ENCODE data around the gene KLHL40. TPM values are rescaled to one million over a fixed set of nuclear protein-coding genes. Genes with fewer than 3 reads are reported as not detected.

The KLHL40 gene
- not detected in 2 replicates for total RNA-seq (2014; rRNA removed; shearing (Covaris generic))

DNA sequence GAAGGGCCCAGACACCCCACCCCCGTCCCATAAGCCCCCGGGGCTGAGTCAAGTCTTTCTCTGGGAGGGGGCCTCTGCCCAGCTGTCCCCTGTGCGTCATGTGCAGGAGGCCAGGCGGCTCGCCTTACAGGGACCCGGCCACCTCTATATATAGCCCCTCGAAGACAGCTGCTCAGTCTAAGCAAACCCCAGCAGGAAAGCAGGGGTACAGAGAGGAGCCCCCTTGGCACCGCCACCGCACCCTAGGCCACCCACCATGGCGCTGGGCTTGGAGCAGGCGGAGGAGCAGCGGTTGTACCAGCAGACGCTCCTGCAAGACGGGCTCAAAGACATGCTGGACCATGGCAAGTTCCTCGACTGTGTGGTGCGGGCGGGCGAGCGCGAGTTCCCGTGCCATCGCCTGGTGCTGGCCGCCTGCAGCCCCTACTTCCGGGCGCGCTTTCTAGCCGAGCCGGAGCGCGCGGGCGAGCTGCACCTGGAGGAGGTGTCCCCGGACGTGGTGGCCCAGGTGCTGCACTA, at the start of gene KLHL40:
Gene KLHL40, plus strand, starts transcription at position 175 of the 519 bp plus-strand sequence. Its CDS starts 82 bp downstream, at position 257.
- DNase-seq (ENCODE audit: low spot score) = no peak

DNA sequence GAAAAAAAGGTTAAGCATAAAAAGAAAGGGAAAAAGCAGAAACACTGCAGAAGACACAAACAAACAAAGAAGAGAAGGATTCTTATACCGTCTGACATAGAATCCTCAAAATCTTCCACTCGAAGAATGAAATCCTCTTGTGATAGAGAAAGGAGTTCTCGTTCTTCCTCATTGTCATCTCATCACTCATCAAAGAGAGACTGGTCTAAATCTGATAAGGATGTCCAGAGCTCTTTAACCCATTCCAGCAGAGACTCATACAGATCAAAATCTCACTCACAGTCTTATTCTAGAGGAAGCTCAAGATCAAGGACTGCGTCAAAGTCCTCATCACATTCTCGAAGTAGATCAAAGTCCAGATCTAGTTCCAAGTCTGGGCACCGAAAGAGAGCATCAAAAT, 48.3 kb upstream of the KLHL40 start:
- DNase-seq (ENCODE audit: low spot score) = no peak

- DNase-seq (ENCODE audit: low spot score) = no peak
Measured at GRCh38 chr3:42638339-42638842, 46.9 kb upstream of the KLHL40 start.

GRCh38 chr3:42639192-42639591, 46.1 kb upstream of the KLHL40 start:
- no peak for DNase-seq (ENCODE audit: low spot score)

GRCh38 chr3:42640129-42640528, 45.2 kb upstream of the KLHL40 start:
- no peak for DNase-seq (ENCODE audit: low spot score)

DNA sequence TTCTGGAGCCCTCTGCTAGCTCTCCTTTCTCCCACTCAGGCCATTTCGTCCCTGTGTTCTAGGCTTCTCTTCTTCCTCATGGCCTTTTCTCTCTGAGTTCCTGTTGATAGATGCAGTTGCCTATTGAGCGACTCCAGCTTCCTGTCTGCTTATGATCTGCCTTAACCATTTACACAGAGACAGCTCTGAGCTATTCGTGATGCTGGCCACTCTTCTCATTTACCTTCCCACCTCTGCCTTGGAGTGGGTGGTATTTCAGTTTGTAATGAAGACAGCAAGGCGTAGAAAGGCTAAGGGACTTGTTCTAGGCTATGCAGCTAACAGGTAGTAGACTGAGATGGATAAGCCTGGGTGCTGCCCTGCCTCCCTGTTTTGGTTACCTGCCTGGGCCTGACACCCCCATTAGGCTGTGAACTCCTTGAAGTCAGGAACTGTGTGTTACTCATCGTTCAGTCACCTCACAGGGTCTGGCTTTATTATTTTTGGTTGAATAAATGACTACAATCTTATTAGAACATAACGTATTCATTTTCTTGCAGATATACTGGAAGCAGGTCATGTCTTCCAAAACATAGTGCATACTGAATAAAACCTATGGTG, 44.5 kb upstream of the KLHL40 start:
- DNase-seq (ENCODE audit: low spot score) = no peak

DNA sequence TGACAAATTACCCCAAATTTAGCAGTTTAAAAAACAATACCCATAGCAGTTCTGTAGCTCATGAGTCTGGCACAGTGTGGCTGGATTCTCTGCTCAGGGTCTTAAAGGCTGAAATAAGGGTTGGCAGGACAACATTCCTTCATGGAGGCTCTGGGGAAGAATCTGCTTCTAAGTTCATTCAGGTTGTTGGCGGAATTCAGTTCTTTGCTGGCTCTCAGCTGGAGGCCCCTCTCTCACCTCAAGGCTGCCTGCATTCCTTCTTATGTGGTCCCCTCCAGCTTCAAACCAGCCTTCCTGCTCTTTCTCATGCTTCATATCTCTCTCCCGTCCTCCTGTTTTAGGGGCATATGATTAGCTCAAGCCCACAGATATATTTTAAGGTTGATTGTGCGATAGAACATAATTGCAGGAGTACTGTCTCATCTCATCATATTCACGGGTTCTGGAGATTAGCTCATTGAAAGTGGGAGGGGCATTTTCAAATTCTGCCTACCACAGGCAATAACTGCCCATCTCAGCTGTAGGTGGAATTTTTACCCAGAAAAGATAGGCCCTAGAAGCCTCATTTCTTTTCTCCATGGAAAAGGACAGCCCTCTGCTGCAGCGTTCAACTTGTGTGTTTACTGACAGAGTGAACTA, 37.4 kb upstream of the KLHL40 start:
- DNase-seq (ENCODE audit: low spot score) = no peak

DNA sequence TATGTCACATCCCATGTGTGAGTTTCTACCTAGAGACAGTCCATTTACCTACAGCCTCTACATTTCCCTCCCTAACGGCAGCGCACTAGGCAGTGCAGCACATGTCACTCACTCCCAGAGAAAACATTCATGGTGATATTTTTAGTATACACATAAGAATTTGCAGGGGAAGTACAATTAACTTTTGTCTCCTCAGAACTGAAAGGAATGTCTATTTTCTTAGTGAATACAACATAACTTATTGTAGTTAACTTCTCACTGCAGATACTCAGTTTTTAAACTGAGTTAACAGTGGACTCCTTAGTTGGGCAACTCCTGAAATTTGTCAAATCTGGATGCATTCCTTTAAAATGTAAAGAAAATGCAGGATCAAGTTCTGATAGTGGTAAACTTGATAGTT, 36.3 kb upstream of the KLHL40 start:
- DNase-seq (ENCODE audit: low spot score) = no peak

DNA sequence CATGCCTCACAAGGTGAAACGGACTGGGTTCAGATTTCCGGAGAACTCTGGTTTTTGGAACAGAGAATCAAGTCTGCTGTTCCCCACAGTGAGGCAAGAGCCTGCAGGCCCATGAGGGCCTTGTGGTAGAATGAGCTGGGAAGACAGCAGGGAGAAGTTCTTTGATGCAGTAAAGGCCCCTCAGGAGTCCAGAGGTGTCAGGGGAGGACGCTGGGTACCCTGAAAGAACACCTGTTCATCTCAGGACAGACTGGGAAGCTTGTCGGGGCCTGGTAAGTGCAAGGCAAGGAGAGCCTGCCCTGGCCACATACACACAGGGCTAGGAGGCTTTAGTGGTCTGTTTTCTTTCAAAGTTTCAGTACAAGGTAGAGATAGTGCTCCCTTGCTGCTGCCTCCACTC, 35.6 kb upstream of the KLHL40 start:
- DNase-seq (ENCODE audit: low spot score) = no peak

DNA sequence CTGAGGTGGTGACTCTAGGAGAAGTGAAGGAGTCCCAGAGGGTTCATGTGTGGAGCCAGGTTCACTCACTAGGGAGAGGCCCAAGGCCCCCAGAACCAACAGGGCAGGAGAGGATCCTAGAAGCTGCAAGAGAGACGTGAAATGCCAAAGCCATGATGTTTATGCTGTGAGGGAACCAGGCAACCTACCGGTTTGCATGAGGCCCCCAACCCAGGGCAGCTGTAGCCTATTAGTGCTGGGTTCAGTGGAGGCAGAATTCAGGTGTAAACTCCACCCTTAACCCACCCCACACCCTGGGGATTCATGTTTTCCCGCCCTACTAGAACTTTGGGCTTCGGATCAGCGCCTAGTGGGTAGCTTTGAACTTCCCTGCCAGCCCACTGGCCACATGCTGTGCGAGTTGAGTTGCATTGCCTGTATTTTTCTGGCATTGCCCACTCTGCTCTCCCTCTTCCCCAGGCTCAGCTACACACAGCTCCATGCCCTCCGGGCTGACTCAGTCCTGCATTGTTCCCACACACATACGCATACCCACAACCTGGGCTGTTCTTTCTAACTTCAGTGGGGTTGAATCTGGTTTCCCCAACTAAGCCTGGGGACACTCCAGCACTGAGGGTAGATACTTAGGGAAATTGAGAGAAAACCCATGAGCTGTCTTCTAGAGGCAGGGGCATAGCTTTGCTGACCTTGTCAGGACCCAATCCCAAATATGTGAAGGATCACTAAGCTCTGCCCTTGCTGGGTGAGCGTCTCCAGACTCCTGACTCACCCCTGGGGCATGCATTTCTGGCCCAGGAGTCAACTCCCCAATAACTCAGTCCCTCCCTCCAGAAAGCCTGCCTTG, 33.9 kb upstream of the KLHL40 start:
- DNase-seq (ENCODE audit: low spot score) = no peak

DNA sequence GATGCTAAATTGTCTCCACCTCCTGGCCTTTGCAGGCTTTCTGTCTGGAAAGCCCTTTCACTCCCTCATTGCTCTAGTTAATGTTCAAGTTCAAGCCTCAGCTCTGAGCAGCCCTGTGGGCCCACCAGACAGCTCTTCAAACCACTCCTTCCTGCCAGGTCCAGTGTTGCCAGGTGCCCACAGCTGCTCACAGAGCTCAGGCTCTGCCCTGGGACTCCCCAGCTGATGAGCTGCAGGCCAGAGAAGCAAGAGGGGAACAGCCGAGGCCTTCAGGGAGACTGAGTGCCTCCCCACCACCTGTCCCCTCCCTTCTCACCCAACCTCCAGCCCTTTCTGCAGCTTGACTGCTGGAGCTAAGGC, 33.1 kb upstream of the KLHL40 start:
- DNase-seq (ENCODE audit: low spot score) = no peak

GRCh38 chr3:42652611-42653302, 32.6 kb upstream of the KLHL40 start:
- DNase-seq (ENCODE audit: low spot score) = peak; percentile 40

GRCh38 chr3:42653303-42653559, 32.1 kb upstream of the KLHL40 start:
- DNase-seq (ENCODE audit: low spot score) = no peak

- no peak for DNase-seq (ENCODE audit: low spot score)
Measured at GRCh38 chr3:42653560-42654330, 31.6 kb upstream of the KLHL40 start, which contains the start of gene ZBTB47. Gene ZBTB47 (plus strand): TSS chr3:42653697. CDS start chr3:42658356, 4,659 bp downstream.

DNA sequence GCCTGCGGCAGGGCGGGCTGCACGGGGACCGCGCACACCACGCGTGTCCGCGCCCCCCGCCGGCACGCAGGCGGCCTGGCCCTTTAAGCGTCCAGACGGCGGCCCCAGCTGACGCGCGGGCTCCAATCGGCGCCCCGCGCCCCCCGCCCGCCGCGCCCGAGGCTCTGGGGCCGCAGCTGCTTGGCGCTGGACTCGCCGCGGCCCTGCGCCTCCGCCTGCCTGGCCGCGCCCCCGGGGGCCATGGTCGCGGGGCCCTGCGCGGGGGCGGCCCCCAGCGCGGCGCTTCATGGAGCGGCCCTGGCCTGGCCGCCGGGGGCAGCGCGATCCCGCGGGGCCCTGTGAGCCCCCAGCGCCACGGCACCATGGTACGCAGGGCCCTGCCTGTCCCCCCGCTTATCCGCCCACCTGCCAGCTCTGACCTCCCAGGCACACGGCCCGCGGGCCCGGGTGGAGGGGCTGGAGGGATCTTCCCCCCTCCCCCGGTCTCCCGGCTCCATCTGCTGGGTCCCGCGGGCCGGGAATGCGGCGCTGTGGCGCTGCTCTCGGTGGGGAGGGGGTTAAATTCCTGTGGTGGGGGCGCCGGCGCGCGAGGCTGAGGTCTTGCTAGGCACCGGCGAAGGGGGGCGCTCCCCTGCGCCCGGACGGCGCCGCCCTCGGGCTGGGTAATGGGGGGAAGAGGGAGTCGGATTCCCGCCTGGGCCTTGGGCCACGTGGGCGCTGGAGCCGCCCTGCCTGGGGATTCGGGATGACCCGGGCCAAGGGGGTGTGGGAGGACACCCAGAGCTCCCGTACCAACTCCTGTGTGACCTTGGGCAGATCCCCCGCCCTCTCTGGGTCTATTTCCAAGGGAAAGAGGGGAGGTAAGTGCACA, 30.8 kb upstream of the KLHL40 start:
- DNase-seq (ENCODE audit: low spot score) = no peak

DNA sequence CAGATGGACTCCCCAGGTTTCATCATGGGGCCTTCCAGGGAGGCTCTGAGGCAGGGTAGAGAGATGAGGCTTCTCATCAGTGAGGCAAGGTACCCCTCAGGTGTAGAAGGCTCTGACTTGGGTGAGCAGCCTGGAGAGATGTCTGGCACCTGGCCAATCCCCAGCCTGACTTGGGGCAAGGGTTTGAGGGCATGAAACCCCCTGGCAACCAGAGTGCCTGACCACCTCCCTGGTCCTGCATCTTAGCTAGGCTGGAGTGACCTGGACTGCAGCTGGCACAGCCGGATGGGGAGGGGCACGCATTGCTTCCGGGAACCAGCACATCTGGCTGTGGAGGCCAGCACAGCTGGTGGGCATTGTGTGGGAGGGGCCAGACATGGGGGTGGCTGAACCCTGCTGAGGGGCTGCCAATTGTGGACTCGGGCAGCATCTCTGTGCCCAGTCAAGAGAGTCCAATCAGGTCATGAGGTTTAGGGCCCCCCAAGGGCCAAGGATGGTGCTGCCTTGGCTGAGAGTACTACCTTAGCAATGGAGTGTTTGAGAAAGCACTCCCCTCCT, 29.9 kb upstream of the KLHL40 start:
- no peak for DNase-seq (ENCODE audit: low spot score)

DNA sequence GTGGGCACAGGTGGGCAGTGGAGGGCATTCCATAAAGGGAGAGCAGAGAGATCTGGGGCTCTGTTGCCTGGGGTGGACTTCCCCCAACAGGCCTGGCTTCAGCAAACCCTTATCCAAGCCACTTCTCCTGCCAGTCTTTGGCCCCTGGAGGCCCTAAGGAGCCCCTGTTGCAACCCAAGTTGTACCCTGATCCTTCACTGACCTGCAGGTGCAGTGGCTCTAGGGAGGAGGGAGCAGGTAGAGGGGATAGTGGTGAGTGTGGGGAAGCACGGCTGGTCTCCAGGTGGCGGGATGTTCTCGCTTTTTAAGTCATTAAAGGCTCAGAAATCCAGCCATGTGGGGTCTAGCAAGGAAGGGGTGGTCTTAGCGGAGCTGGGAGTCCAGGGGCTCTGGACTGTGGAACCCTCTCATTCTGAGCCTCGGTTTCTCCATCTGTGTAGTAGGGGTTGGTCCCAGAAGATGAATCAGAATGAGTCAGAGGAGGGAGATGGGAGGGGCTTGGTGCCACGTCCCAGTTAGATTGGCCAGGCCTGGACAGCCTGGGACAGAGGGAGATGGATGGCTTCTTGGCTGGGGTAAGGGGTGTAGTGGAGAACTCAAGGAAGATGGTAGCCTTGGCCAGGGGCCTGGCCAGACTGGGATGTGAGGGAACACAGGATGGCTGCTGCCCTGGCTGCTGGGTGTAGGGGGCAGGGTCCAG, 29.2 kb upstream of the KLHL40 start:
- DNase-seq (ENCODE audit: low spot score) = no peak

DNA sequence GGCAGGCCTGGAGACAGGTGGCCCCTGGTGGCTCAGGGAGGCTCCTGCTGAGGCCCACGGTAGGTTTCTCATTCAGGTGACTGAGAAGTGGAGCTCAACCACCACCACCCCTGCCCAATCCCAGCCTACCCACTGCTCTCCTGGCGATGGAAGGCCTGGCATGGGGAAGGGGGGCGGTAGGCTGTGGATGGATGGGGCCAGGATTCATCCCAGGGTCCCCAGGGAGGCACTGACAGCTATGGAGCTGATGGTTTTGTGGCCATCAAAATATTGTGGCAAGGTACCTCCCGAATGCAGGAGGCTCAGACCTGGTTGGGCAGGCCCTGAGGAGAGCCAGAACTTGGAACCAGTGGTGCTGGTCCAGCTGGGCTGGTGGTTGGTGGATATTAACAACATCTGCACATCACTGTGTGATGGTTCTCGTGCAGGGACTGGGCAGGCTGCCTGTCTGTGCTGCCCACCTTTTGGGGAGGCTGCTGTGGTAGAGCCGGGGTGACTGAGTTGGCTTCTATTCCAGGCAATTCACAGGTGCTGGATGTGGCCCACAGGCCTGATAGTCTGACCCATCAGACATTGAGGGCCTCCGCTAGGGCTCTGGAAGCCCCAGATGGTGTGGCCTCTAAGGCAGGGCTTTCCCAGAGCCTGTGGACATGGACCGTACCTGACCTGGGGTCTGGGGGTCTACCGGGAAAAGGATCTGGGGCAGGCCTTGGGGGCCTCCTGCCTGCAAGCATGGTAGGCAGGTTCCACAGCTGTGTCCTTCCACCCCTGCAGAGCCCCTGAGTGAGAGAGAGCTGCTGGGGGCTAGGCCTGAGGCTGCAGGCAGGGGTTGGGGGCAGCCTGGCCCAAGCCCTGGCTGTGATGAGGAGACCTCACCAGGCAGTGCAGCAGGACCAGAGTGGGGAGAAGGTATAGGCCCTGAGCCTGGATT, 28.4 kb upstream of the KLHL40 start:
- DNase-seq (ENCODE audit: low spot score) = no peak
